ENCODE data around the gene PDE4B. TPM values are rescaled to one million over a fixed set of nuclear protein-coding genes. Genes with fewer than 3 reads are reported as not detected.

Gene PDE4B
- total RNA-seq, 1 donor, result 51.0 TPM

DNA sequence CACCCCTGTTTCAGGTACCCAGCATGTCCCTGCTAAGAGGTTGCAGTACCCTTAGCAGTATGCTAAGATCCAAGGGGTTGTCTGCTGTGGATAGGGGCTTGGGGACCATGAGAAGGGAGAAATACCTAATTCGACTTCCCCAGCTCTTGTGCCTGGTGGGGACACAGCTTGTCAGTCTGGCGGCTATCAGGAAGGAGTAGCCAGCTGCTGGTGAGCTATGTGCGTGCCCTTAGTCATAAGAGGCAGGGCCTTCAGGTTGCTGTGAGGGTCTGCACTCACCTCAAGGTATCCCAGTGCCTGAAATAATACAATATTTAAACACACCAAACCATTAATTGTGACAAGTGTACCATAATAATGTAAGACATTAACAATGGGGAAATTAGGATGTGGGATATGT is 536.2 kb downstream of the PDE4B start:
- H3K4me3 ChIP-seq (ENCODE audit: low read depth, low read length), result no peak overlapping the region
- no peak for DNase-seq (ENCODE audit: low read depth)
- TF ChIP-seq, protein P1, sequence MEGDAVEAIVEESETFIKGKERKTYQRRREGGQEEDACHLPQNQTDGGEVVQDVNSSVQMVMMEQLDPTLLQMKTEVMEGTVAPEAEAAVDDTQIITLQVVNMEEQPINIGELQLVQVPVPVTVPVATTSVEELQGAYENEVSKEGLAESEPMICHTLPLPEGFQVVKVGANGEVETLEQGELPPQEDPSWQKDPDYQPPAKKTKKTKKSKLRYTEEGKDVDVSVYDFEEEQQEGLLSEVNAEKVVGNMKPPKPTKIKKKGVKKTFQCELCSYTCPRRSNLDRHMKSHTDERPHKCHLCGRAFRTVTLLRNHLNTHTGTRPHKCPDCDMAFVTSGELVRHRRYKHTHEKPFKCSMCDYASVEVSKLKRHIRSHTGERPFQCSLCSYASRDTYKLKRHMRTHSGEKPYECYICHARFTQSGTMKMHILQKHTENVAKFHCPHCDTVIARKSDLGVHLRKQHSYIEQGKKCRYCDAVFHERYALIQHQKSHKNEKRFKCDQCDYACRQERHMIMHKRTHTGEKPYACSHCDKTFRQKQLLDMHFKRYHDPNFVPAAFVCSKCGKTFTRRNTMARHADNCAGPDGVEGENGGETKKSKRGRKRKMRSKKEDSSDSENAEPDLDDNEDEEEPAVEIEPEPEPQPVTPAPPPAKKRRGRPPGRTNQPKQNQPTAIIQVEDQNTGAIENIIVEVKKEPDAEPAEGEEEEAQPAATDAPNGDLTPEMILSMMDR (IDR thresholded peaks at IDR 0.05; ENCODE audit: insufficient read depth, low read depth, low read length), result no peak

- TF ChIP-seq, protein P1 (IDR thresholded peaks at IDR 0.05; ENCODE audit: insufficient read depth, low read depth, low read length), result no peak
- H3K4me3 ChIP-seq (ENCODE audit: low read depth, low read length), result no peak overlapping the region
- peak; percentile 58 for DNase-seq (ENCODE audit: low read depth)
These were observed 538.0 kb downstream of the PDE4B start for GRCh38 chr1:66330722-66331141.

GRCh38 chr1:66331658-66332547 is 539.2 kb downstream of the PDE4B start:
- DNase-seq (ENCODE audit: low read depth), result peak; percentile 94
- H3K4me3 ChIP-seq (ENCODE audit: low read depth, low read length), result peak overlapping the region; percentile 77
- TF ChIP-seq, protein P1 (IDR thresholded peaks at IDR 0.05; ENCODE audit: insufficient read depth, low read depth, low read length), result peak; percentile 43

DNA sequence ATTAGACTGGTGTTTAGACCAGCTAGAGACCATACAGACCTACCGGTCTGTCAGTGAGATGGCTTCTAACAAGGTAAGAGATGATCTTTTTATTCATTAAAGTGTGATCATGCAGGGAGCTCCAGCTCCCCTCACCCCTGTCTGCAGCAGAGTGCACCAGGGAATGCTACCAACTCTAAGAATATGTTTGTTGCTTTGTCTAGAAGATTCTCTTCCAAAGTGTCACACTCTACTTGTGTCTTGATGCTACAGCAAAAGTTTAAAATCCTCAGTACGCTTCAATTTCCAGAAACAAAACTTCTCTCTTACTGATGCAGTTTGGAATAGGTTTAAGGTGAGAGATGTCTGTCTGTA is 539.8 kb downstream of the PDE4B start:
- DNase-seq (ENCODE audit: low read depth), result no peak
- TF ChIP-seq, protein P1 (IDR thresholded peaks at IDR 0.05; ENCODE audit: insufficient read depth, low read depth, low read length), result no peak
- H3K4me3 ChIP-seq (ENCODE audit: low read depth, low read length), result peak overlapping the region; percentile 77

GRCh38 chr1:66333466-66334199 is 540.9 kb downstream of the PDE4B start:
- peak; percentile 42 for DNase-seq (ENCODE audit: low read depth)
- TF ChIP-seq, protein P1 (IDR thresholded peaks at IDR 0.05; ENCODE audit: insufficient read depth, low read depth, low read length), result no peak
- peak overlapping the region; percentile 77 for H3K4me3 ChIP-seq (ENCODE audit: low read depth, low read length)

DNA sequence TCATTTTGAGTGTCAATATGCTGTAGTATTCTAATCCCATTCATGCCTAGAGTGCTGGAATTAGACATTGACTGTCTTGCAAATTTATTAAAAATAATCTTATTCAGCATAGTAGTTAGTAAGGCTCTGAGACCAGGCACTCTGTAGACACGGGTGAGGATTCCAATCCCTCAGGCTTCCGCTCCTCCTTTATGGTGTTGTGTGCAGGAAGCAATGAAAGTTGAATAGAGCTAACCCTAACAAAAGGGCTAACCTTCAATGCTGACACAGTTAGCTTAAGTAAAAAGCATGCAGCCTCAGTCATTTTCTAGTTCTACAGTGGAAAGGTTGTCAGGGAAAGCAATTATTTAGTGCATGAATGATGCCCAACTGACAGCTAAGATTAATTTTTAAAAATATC is 541.6 kb downstream of the PDE4B start:
- DNase-seq (ENCODE audit: low read depth), result no peak
- peak overlapping the region; percentile 77 for H3K4me3 ChIP-seq (ENCODE audit: low read depth, low read length)
- TF ChIP-seq, protein P1 (IDR thresholded peaks at IDR 0.05; ENCODE audit: insufficient read depth, low read depth, low read length), result no peak

All from fibroblast of villous mesenchyme (primary cell).